ENCODE results near the gene ITGB2. TPM values are rescaled to one million over a fixed set of nuclear protein-coding genes. Genes with fewer than 3 reads are reported as not detected.

Gene ITGB2
- total RNA-seq, 1 donor from 2014 or later: 0.74 TPM

- no peak for DNase-seq (ENCODE audit: low spot score in 2 of 2, unreplicated experiment in 2 of 2)
- no peak overlapping the region for H3K27ac Mint-ChIP-seq
- no peak for TF ChIP-seq CTCF (IDR thresholded peaks at IDR 0.05; ENCODE audit: unreplicated experiment)
- peaks cover 4% of the 10 kb centered on the region for H3K36me3 Mint-ChIP-seq
- H3K9me3 Mint-ChIP-seq: no peaks in the 10 kb centered on the region
- no peak overlapping the region for H3K4me3 Mint-ChIP-seq
- no peaks in the 10 kb centered on the region for H3K27me3 Mint-ChIP-seq (ENCODE audit: low read depth)
- H3K4me1 Mint-ChIP-seq: peaks cover 5% of the 10 kb centered on the region
Measured at GRCh38 chr21:44955798-44956175, 35.1 kb upstream of the ITGB2 start.

- H3K36me3 Mint-ChIP-seq: peaks cover 3% of the 10 kb centered on the region
- no peak overlapping the region for H3K27ac Mint-ChIP-seq
- H3K9me3 Mint-ChIP-seq: no peaks in the 10 kb centered on the region
- no peak for DNase-seq (ENCODE audit: low spot score in 2 of 2, unreplicated experiment in 2 of 2)
- H3K4me1 Mint-ChIP-seq: peaks cover 5% of the 10 kb centered on the region
- no peaks in the 10 kb centered on the region for H3K27me3 Mint-ChIP-seq (ENCODE audit: low read depth)
- TF ChIP-seq CTCF (IDR thresholded peaks at IDR 0.05; ENCODE audit: unreplicated experiment): no peak
- no peak overlapping the region for H3K4me3 Mint-ChIP-seq
Measured at GRCh38 chr21:44955141-44955797, 34.6 kb upstream of the ITGB2 start.

GRCh38 chr21:44954281-44954771 lies 33.6 kb upstream of the ITGB2 start:
- Mint-ChIP-seq H3K4me3 (no peak overlapping the region), H3K4me1 (peaks cover 5% of the 10 kb centered on the region), H3K36me3 (peaks cover 3% of the 10 kb centered on the region), H3K27me3 (ENCODE audit: low read depth) (no peaks in the 10 kb centered on the region), H3K27ac (no peak overlapping the region), H3K9me3 (no peaks in the 10 kb centered on the region)
- no peak for TF ChIP-seq CTCF (IDR thresholded peaks at IDR 0.05; ENCODE audit: unreplicated experiment)
- DNase-seq (ENCODE audit: low spot score in 2 of 2, unreplicated experiment in 2 of 2): no peak

GRCh38 chr21:44953628-44954021 lies 32.9 kb upstream of the ITGB2 start:
- H3K27ac Mint-ChIP-seq: no peak overlapping the region
- no peaks in the 10 kb centered on the region for H3K9me3 Mint-ChIP-seq

GRCh38 chr21:44952929-44953627 lies 32.4 kb upstream of the ITGB2 start:
- no peak for DNase-seq (ENCODE audit: low spot score in 2 of 2, unreplicated experiment in 2 of 2)
- no peak overlapping the region for H3K4me3 Mint-ChIP-seq
- H3K27ac Mint-ChIP-seq: no peak overlapping the region

More at GRCh38 chr21:44953628-44954021, 32.9 kb upstream of the ITGB2 start:
- Mint-ChIP-seq H3K4me1 (peaks cover under 1% of the 10 kb centered on the region), H3K27me3 (ENCODE audit: low read depth) (no peaks in the 10 kb centered on the region), H3K36me3 (peaks cover 3% of the 10 kb centered on the region), H3K4me3 (no peak overlapping the region)
- DNase-seq (ENCODE audit: low spot score in 2 of 2, unreplicated experiment in 2 of 2): no peak
- TF ChIP-seq CTCF (IDR thresholded peaks at IDR 0.05; ENCODE audit: unreplicated experiment): no peak

More at GRCh38 chr21:44952929-44953627, 32.4 kb upstream of the ITGB2 start:
- Mint-ChIP-seq H3K36me3 (peaks cover 3% of the 10 kb centered on the region), H3K27me3 (ENCODE audit: low read depth) (no peaks in the 10 kb centered on the region), H3K9me3 (no peaks in the 10 kb centered on the region), H3K4me1 (no peaks in the 10 kb centered on the region)
- no peak for TF ChIP-seq CTCF (IDR thresholded peaks at IDR 0.05; ENCODE audit: unreplicated experiment)
